ENCODE measurements around the gene FXYD6. TPM values are rescaled to one million over a fixed set of nuclear protein-coding genes. Genes with fewer than 3 reads are reported as not detected.

Gene FXYD6
- total and polyA plus RNA-seq, 4 donors = 37.0 to 70.0 (median 43.9) TPM

GRCh38 chr11:117837791-117838190 is 38.7 kb downstream of the FXYD6 start:
- no peak overlapping the region for H3K4me3 ChIP-seq
- no peak overlapping the region for H3K27ac ChIP-seq (ENCODE audit: low read depth in 1 of 2, low read length in 1 of 2)
- no peaks in the 10 kb centered on the region for H3K9me3 ChIP-seq (ENCODE audit: control insufficient read depth in 4 of 4, insufficient read depth in 3 of 4, low read length in 3 of 4)
- H3K9ac ChIP-seq (ENCODE audit: insufficient read depth in 1 of 2, low read length in 2 of 2) = no peak overlapping the region
- peaks cover 0 to 17% (median 14%) of the 10 kb centered on the region in 4 donors for H3K36me3 ChIP-seq (ENCODE audit: control insufficient read depth in 4 of 4, insufficient read depth in 4 of 4, low read length in 4 of 4)
- TF ChIP-seq CTCF (IDR thresholded peaks at IDR 0.05; ENCODE audit: control extremely low read depth, extremely low read depth) = no peak
- peaks cover 0 to 14% (median 0%) of the 10 kb centered on the region in 5 donors for H3K4me1 ChIP-seq (ENCODE audit: control insufficient read depth in 5 of 5, insufficient read depth in 5 of 5, low read length in 5 of 5)
- no peak for ATAC-seq (ENCODE audit: insufficient read depth, low FRiP score)
- DNase-seq = peak in 1 of 3 donors; percentile 7
- H3K27me3 ChIP-seq (ENCODE audit: control insufficient read depth in 3 of 3, insufficient read depth in 3 of 3, low read length in 2 of 3) = no peaks in the 10 kb centered on the region
- WGBS, 2 donors = 75 to 77% methylated on average over 8 of the region's 8 CpGs

GRCh38 chr11:117837070-117837776 is 39.2 kb downstream of the FXYD6 start:
- H3K9ac ChIP-seq (ENCODE audit: insufficient read depth in 1 of 2, low read length in 2 of 2) = no peak overlapping the region
- ATAC-seq (ENCODE audit: insufficient read depth, low FRiP score) (no peak), DNase-seq (peak in 1 of 3 donors; percentile 10)
- H3K27me3 ChIP-seq (ENCODE audit: control insufficient read depth in 3 of 3, insufficient read depth in 3 of 3, low read length in 2 of 3) = no peaks in the 10 kb centered on the region
- H3K36me3 ChIP-seq (ENCODE audit: control insufficient read depth in 4 of 4, insufficient read depth in 4 of 4, low read length in 4 of 4) = peaks cover 0 to 17% (median 14%) of the 10 kb centered on the region in 4 donors
- WGBS, 2 donors = 78 to 89% methylated on average over 18 of the region's 18 CpGs
- H3K27ac ChIP-seq (ENCODE audit: low read depth in 1 of 2, low read length in 1 of 2) = no peak overlapping the region
- H3K4me3 ChIP-seq = no peak overlapping the region
- H3K4me1 ChIP-seq (ENCODE audit: control insufficient read depth in 5 of 5, insufficient read depth in 5 of 5, low read length in 5 of 5) = peaks cover 0 to 14% (median 0%) of the 10 kb centered on the region in 5 donors
- no peaks in the 10 kb centered on the region for H3K9me3 ChIP-seq (ENCODE audit: control insufficient read depth in 4 of 4, insufficient read depth in 3 of 4, low read length in 3 of 4)
- TF ChIP-seq CTCF (IDR thresholded peaks at IDR 0.05; ENCODE audit: control extremely low read depth, extremely low read depth) = no peak

- ATAC-seq (ENCODE audit: insufficient read depth, low FRiP score) = no peak
- H3K36me3 ChIP-seq (ENCODE audit: control insufficient read depth in 4 of 4, insufficient read depth in 4 of 4, low read length in 4 of 4) = peaks cover 0 to 16% (median 13%) of the 10 kb centered on the region in 4 donors
Measured at GRCh38 chr11:117836077-117836960, 40.1 kb downstream of the FXYD6 start.

More at GRCh38 chr11:117836077-117836960, 40.1 kb downstream of the FXYD6 start:
- no peak overlapping the region for H3K9ac ChIP-seq (ENCODE audit: insufficient read depth in 1 of 2, low read length in 2 of 2)
- no peaks in the 10 kb centered on the region for H3K9me3 ChIP-seq (ENCODE audit: control insufficient read depth in 4 of 4, insufficient read depth in 3 of 4, low read length in 3 of 4)
- H3K27ac ChIP-seq (ENCODE audit: low read depth in 1 of 2, low read length in 1 of 2) = no peak overlapping the region
- peaks cover 0 to 12% (median 0%) of the 10 kb centered on the region in 5 donors for H3K4me1 ChIP-seq (ENCODE audit: control insufficient read depth in 5 of 5, insufficient read depth in 5 of 5, low read length in 5 of 5)
- no peak overlapping the region for H3K4me3 ChIP-seq
- 66 to 78% methylated on average over 13 to 14 of the region's 14 CpGs for WGBS, 2 donors
- peak in 1 of 3 donors; percentile 2 for DNase-seq
- no peaks in the 10 kb centered on the region for H3K27me3 ChIP-seq (ENCODE audit: control insufficient read depth in 3 of 3, insufficient read depth in 3 of 3, low read length in 2 of 3)
- no peak for TF ChIP-seq CTCF (IDR thresholded peaks at IDR 0.05; ENCODE audit: control extremely low read depth, extremely low read depth)
